GM04504 (cell line): Measurements from ENCODE around the gene TBC1D16.

Experiments
- DNase-seq: peaks from one replicate; pipeline ENCODE4 v3.0.0-alpha.2; 2012; ENCODE audit warnings: low read depth

Gene TBC1D16

GRCh38 chr17:79987935-79988184 is 47.8 kb downstream of the TBC1D16 start:
- DNase-seq = no peak

GRCh38 chr17:79987187-79987934 is 48.3 kb downstream of the TBC1D16 start:
- DNase-seq = no peak

- DNase-seq = no peak
Observed at GRCh38 chr17:79986411-79987186, 49.1 kb downstream of the TBC1D16 start.

GRCh38 chr17:79985943-79986391 is 49.7 kb downstream of the TBC1D16 start:
- DNase-seq = no peak

GRCh38 chr17:79985361-79985942 is 50.2 kb downstream of the TBC1D16 start:
- DNase-seq = no peak

- DNase-seq = no peak
Observed at GRCh38 chr17:79984877-79985276, 50.8 kb downstream of the TBC1D16 start.

GRCh38 chr17:79984045-79984840 is 51.4 kb downstream of the TBC1D16 start:
- DNase-seq = no peak

- DNase-seq = no peak
Observed at GRCh38 chr17:79983456-79983855, 52.2 kb downstream of the TBC1D16 start.

- DNase-seq = no peak
Observed at GRCh38 chr17:79982986-79983385, 52.7 kb downstream of the TBC1D16 start.

GRCh38 chr17:79981661-79982101 is 54.0 kb downstream of the TBC1D16 start:
- no peak for DNase-seq

GRCh38 chr17:79981090-79981489 is 54.6 kb downstream of the TBC1D16 start:
- DNase-seq = no peak

- no peak for DNase-seq
Observed at GRCh38 chr17:79980246-79981043, 55.2 kb downstream of the TBC1D16 start.

GRCh38 chr17:79979816-79980215 is 55.9 kb downstream of the TBC1D16 start:
- DNase-seq = no peak

GRCh38 chr17:79979221-79979741 is 56.4 kb downstream of the TBC1D16 start:
- DNase-seq = no peak

GRCh38 chr17:79978548-79978855 is 57.2 kb downstream of the TBC1D16 start:
- DNase-seq = no peak

- DNase-seq = no peak
Observed at GRCh38 chr17:79977708-79978547, 57.7 kb downstream of the TBC1D16 start.

GRCh38 chr17:79977161-79977631 is 58.5 kb downstream of the TBC1D16 start:
- no peak for DNase-seq

- DNase-seq = no peak
Observed at GRCh38 chr17:79976451-79976850, 59.2 kb downstream of the TBC1D16 start.

- no peak for DNase-seq
Observed at GRCh38 chr17:79975498-79976134, 60.1 kb downstream of the TBC1D16 start.
